ENCODE data around the gene OR5L1. TPM values are rescaled to one million over a fixed set of nuclear protein-coding genes. Genes with fewer than 3 reads are reported as not detected.

The OR5L1 gene
- total RNA-seq: under 1 TPM in 1 of 8 experiments, not detected in 7; 0.76 TPM

GRCh38 chr11:55811067-55811466 lies at the start of gene OR5L1:
TSS of gene OR5L1 (plus strand) at chr11:55811367. CDS start at chr11:55811467, 100 bp downstream.
- Histone ChIP-seq H3K27ac (no peak within 1 kb of the TSS), H3K4me3 (no peak within 1 kb of the TSS), H3K4me1 (replicated peaks in 1 of 2) (no peaks in the 10 kb centered on the region)
- no peak for ATAC-seq (replicated peaks in 6 of 8)
- WGBS, 10 experiments: 29 to 86% (median 40%) methylated on average over 1 of the region's 1 CpG
- in situ Hi-C loops (cut with MboI; ENCODE audit: low pct_unique_long_range_greater_than_20kb in 2 of 9, low sequenced_read_pairs in 9 of 9, unreplicated experiment in 9 of 9): no loop called here

- no peak for ATAC-seq (replicated peaks in 6 of 8)
- no peak within 1 kb of the TSS for H3K4me3 ChIP-seq
- in situ Hi-C loops (cut with MboI; ENCODE audit: low pct_unique_long_range_greater_than_20kb in 2 of 9, low sequenced_read_pairs in 9 of 9, unreplicated experiment in 9 of 9): loop anchor here in 1 of 9 experiments (25.0 kb wide), 1 partner anchor 89 kb away; no protein-coding TSS in a partner anchor
- H3K27ac ChIP-seq: no peak within 1 kb of the TSS
- no peaks in the 10 kb centered on the region for H3K4me1 ChIP-seq (replicated peaks in 1 of 2)
Measured at GRCh38 chr11:55773138-55773537, 38.0 kb upstream of the OR5L1 start, which contains the start of gene OR5D13. TSS of gene OR5D13 (plus strand) at chr11:55773438. CDS start at chr11:55773438, 0 bp downstream.

DNA sequence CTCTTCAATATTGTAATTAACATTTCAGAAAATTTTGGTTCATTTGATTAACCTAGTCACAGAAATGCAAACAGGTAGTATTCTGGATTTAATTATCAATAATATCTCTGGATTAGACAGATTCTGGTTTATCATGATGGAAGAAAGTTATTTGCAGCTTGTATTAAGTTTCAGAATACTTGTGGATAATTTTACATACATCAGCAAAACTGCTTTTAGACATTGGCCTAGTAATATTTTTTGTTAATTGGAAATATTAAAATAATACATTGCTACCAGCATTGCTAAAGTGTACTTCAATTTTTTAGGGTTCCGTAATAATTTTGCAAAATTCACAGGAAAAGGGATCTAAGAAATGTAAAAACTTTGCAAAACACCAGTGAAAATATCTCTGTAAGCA lies 19.6 kb upstream of the OR5L1 start:
- WGBS, 10 experiments: 0 to 89% (median 70%) methylated on average over 1 of the region's 1 CpG
- no peak overlapping the region for H3K4me3 ChIP-seq
- in situ Hi-C loops (cut with MboI; ENCODE audit: low pct_unique_long_range_greater_than_20kb in 2 of 9, low sequenced_read_pairs in 9 of 9, unreplicated experiment in 9 of 9): no loop called here
- no peak overlapping the region for H3K27ac ChIP-seq
- H3K4me1 ChIP-seq (replicated peaks in 1 of 2): no peaks in the 10 kb centered on the region
- ATAC-seq (replicated peaks in 6 of 8): no peak

GRCh38 chr11:55793321-55793720 lies 17.8 kb upstream of the OR5L1 start:
- Histone ChIP-seq H3K4me3 (no peak overlapping the region), H3K27ac (no peak overlapping the region), H3K4me1 (replicated peaks in 1 of 2) (no peaks in the 10 kb centered on the region)
- 0 to 100% (median 54%) methylated on average over 1 to 2 of the region's 2 CpGs; no CpG with 5 or more reads in 3 of the 10 experiments for WGBS, 10 experiments
- in situ Hi-C loops (cut with MboI; ENCODE audit: low pct_unique_long_range_greater_than_20kb in 2 of 9, low sequenced_read_pairs in 9 of 9, unreplicated experiment in 9 of 9): no loop called here
- ATAC-seq (replicated peaks in 6 of 8): no peak

DNA sequence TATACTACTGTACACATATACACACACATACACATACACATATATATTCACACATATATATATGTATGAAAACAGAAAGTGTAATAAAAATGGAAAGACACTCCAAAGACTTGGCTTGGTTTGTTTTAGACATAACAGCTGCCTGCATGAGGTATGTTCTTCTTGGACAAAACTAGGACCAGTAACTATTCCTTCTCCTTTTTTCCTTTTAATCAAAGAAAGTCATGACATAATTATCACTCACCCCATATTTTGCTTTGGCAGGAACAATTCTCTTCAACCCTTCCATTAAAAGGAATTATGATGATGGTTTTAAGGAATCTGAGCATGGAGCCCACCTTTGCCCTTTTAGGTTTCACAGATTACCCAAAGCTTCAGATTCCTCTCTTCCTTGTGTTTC lies 15.9 kb upstream of the OR5L1 start, which contains the start of gene OR5D14:
Gene OR5D14, plus strand, starts transcription at position 301 of the 400 bp plus-strand sequence. Its CDS starts 0 bp downstream, at position 301.
- ATAC-seq (replicated peaks in 6 of 8): no peak
- in situ Hi-C loops (cut with MboI; ENCODE audit: low pct_unique_long_range_greater_than_20kb in 2 of 9, low sequenced_read_pairs in 9 of 9, unreplicated experiment in 9 of 9): no loop called here
- Histone ChIP-seq H3K27ac (no peak within 1 kb of the TSS), H3K4me3 (no peak within 1 kb of the TSS), H3K4me1 (replicated peaks in 1 of 2) (no peaks in the 10 kb centered on the region)

DNA sequence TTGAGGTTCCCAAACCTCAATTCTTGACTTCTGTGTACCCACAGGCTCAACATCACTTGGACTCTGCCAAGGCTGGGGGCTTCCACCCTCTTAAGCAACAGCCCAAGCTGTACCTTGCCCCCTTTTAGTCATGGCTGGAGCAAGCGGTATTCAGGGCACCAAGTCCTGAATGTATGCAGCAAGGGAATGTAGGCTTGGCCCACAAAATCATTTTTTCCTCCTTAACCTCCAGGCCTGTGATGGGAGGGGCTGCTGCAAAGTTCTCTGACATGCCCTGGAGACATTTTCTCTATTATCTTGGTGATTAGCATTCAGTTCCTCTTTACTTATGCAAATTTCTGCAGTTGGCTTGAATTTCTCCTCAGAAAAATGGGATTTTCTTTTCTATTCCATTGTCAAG lies 4.9 kb upstream of the OR5L1 start:
- Histone ChIP-seq H3K4me1 (replicated peaks in 1 of 2) (no peaks in the 10 kb centered on the region), H3K4me3 (no peak overlapping the region), H3K27ac (no peak overlapping the region)
- WGBS, 10 experiments: 11 to 75% (median 70%) methylated on average over 1 of the region's 1 CpG; no CpG with 5 or more reads in 7 of the 10 experiments
- in situ Hi-C loops (cut with MboI; ENCODE audit: low pct_unique_long_range_greater_than_20kb in 2 of 9, low sequenced_read_pairs in 9 of 9, unreplicated experiment in 9 of 9): no loop called here
- ATAC-seq (replicated peaks in 6 of 8): no peak

DNA sequence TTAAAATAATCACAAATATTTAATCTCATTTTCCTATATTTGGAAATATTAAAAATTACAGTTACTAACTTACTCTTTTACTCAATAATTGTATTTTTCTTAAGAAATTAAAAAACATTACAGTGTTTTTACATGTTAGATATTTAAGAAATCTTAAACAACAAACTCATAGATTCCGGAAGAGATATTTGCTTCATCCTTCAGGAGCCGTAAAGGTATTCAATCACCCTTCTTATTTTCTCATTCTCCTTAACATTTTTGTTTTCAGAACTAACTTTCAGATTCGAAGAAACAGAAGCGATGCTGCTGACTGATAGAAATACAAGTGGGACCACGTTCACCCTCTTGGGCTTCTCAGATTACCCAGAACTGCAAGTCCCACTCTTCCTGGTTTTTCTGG lies 8.2 kb downstream of the OR5L1 start, which contains the start of gene OR5D18:
Gene OR5D18, plus strand, starts transcription at position 301 of the 400 bp plus-strand sequence. Its CDS starts 0 bp downstream, at position 301.
- no peak within 1 kb of the TSS for H3K4me3 ChIP-seq
- ATAC-seq (replicated peaks in 6 of 8): no peak
- WGBS, 10 experiments: 22 to 80% (median 61%) methylated on average over 1 to 5 of the region's 5 CpGs
- H3K4me1 ChIP-seq (replicated peaks in 1 of 2): no peaks in the 10 kb centered on the region
- in situ Hi-C loops (cut with MboI; ENCODE audit: low pct_unique_long_range_greater_than_20kb in 2 of 9, low sequenced_read_pairs in 9 of 9, unreplicated experiment in 9 of 9): no loop called here
- no peak within 1 kb of the TSS for H3K27ac ChIP-seq

DNA sequence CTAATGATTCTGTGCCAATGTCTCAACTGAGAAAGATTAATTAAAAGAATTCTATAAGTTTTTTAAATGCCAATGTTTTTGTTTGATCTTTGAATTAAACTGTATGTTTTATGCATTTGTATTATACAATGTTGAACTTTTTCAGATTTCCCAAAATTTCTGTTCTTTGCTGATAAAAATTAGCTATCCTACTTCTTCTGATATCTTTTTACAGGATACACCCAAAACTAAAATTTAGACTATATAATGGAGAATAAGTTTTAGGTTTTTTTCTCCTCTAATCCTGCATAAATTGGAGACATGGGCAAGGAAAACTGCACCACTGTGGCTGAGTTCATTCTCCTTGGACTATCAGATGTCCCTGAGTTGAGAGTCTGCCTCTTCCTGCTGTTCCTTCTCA lies 15.8 kb downstream of the OR5L1 start, which contains the start of gene OR5L2:
Gene OR5L2, plus strand, starts transcription at position 301 of the 400 bp plus-strand sequence. Its CDS starts 0 bp downstream, at position 301.
- Histone ChIP-seq H3K27ac (no peak within 1 kb of the TSS), H3K4me1 (replicated peaks in 1 of 2) (no peaks in the 10 kb centered on the region), H3K4me3 (no peak within 1 kb of the TSS)
- in situ Hi-C loops (cut with MboI; ENCODE audit: low pct_unique_long_range_greater_than_20kb in 2 of 9, low sequenced_read_pairs in 9 of 9, unreplicated experiment in 9 of 9): no loop called here
- no peak for ATAC-seq (replicated peaks in 6 of 8)

- 0 to 36% (median 10%) methylated on average over 1 to 3 of the region's 3 CpGs for WGBS, 10 experiments
- H3K4me1 ChIP-seq (replicated peaks in 1 of 2): no peaks in the 10 kb centered on the region
- no peak within 1 kb of the TSS for H3K27ac ChIP-seq
Measured at GRCh38 chr11:55838452-55838851, 27.3 kb downstream of the OR5L1 start, which contains the start of gene OR5D16. TSS of gene OR5D16 (plus strand) at chr11:55838752. CDS start at chr11:55838752, 0 bp downstream.

DNA sequence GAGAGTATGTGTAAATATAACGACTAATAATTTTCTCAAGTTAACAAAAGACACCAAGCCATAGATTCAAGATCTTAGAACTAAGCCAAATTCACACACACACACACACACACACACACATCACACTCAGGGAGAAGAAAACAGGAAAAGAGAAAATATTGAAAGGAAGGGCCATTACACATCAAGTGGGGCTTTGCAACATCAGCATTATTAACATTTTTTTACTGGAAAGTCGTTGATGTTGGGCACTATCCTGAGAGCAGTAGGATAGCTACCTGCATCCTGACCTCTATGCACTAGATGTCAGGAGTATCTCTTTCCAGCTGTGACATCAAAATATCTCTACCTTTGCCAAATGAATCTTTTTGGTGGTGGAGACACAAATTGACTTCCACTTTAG lies 36.3 kb downstream of the OR5L1 start:
- Histone ChIP-seq H3K27ac (no peak overlapping the region), H3K4me3 (no peak overlapping the region), H3K4me1 (replicated peaks in 1 of 2) (no peaks in the 10 kb centered on the region)
- in situ Hi-C loops (cut with MboI; ENCODE audit: low pct_unique_long_range_greater_than_20kb in 2 of 9, low sequenced_read_pairs in 9 of 9, unreplicated experiment in 9 of 9): no loop called here
- no peak for ATAC-seq (replicated peaks in 6 of 8)
- whole genome bisulfite sequencing, 10 experiments: 0 to 80% (median 29%) methylated on average over 1 to 2 of the region's 2 CpGs; no CpG with 5 or more reads in 2 of the 10 experiments

More at GRCh38 chr11:55838452-55838851, 27.3 kb downstream of the OR5L1 start, which contains the start of gene OR5D16:
- H3K4me3 ChIP-seq: no peak within 1 kb of the TSS
- no peak for ATAC-seq (replicated peaks in 6 of 8)
- in situ Hi-C loops (cut with MboI; ENCODE audit: low pct_unique_long_range_greater_than_20kb in 2 of 9, low sequenced_read_pairs in 9 of 9, unreplicated experiment in 9 of 9): no loop called here

DNA sequence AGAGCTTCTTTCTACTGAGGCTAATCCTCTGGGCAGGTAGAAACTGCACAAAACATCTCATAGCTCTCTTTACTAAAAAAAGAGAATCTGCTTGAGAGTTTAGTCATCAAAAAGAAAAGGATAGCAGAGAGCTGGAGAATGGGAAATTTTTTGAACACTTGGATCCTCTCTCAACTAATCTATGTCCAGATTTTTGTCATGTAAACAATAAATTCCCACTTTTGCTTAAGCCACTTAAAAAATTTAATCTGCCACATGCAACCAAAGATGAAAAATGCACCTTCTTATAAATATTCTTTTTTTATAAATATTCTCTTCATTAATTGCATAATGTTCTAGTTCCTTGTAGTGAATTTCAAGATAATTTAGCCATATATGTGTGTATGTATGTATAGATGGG lies 37.9 kb downstream of the OR5L1 start:
- Histone ChIP-seq H3K27ac (no peak overlapping the region), H3K4me1 (replicated peaks in 1 of 2) (no peaks in the 10 kb centered on the region), H3K4me3 (no peak overlapping the region)
- in situ Hi-C loops (cut with MboI; ENCODE audit: low pct_unique_long_range_greater_than_20kb in 2 of 9, low sequenced_read_pairs in 9 of 9, unreplicated experiment in 9 of 9): no loop called here
- ATAC-seq (replicated peaks in 6 of 8): no peak

- ATAC-seq (replicated peaks in 6 of 8): peak in 2 of 8 experiments; percentile 43
- in situ Hi-C loops (cut with MboI; ENCODE audit: low pct_unique_long_range_greater_than_20kb in 2 of 9, low sequenced_read_pairs in 9 of 9, unreplicated experiment in 9 of 9): loop anchor here in 1 of 9 experiments (25.0 kb wide), 1 partner anchor 90 kb away; the partner anchor contains the start of gene OR5D13
- H3K4me3 ChIP-seq: no peak overlapping the region
- 0 to 88% (median 50%) methylated on average over 1 of the region's 1 CpG for WGBS, 10 experiments
- H3K27ac ChIP-seq: no peak overlapping the region
- H3K4me1 ChIP-seq (replicated peaks in 1 of 2): no peaks in the 10 kb centered on the region
Measured at GRCh38 chr11:55852141-55852540, 41.0 kb downstream of the OR5L1 start.

DNA sequence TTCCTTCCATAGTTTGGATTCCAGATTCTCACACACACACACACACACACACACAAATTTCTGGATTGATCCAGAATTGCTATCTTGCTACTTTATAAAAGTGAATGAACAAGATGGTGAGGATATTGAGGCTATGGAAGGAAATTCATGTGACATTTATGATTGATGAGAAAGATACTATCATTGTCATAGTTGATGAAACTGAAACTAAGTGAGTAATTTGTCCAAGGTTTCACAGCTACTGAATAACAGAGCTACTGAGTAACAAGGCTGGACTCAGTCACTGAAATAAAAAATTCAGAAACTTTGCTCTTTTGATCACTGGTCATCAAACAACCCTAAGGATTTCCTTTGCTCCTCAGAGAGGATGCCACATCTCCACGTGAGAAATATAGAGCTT lies 43.5 kb downstream of the OR5L1 start:
- Histone ChIP-seq H3K4me3 (no peak overlapping the region), H3K27ac (no peak overlapping the region), H3K4me1 (replicated peaks in 1 of 2) (no peaks in the 10 kb centered on the region)
- in situ Hi-C loops (cut with MboI; ENCODE audit: low pct_unique_long_range_greater_than_20kb in 2 of 9, low sequenced_read_pairs in 9 of 9, unreplicated experiment in 9 of 9): loop anchor here in 1 of 9 experiments (25.0 kb wide), 1 partner anchor 92 kb away; the partner anchor contains the start of gene OR5D13
- ATAC-seq (replicated peaks in 6 of 8): no peak
- 0 to 80% (median 19%) methylated on average over 1 of the region's 1 CpG; no CpG with 5 or more reads in 4 of the 10 experiments for WGBS, 10 experiments

All from motor neuron (in vitro differentiated cells).